ENCODE measurements around the gene AQP3. TPM values are rescaled to one million over a fixed set of nuclear protein-coding genes. Genes with fewer than 3 reads are reported as not detected.
A peak's percentile ranks its signal among the peaks of the same experiment; 100 is the strongest.

AQP3 gene
- total RNA-seq, 1 donor from 2014 or later: 6.3 TPM

DNA sequence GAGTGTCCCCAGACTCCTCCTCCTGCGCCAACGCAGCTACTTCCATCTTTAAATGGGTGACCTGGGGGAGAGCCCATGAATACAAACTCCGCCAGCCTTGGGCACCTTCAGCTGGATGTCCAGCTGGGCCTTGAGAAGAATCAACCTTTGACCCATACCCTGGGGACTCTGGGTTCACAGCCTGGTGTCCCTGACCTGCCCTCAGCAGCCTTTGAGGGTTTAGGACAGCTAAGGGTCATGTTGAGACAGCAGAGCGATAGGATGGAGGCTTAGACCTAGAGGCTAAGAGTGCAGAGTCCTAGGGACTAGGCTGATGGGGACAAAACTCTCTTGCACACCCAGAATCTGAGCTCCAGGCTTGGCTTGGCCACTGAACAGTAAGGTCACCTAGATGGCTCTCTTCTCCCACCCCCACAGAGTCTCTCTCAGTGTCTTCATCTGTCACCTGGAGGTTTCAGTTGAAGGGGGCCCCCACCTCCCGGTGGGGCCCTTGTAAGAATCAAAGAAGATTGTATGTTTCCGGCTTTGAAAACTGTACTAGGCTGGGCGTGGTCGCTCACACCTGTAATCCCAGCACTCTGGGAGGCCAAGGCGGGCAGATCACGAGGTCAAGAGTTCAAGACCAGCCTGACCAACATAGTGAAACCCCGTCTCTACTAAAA is 6.7 kb upstream of the AQP3 start:
- no peak for DNase-seq (ENCODE audit: low spot score, unreplicated experiment)
- Mint-ChIP-seq H3K9me3 (ENCODE audit: low read depth) (no peaks in the 10 kb centered on the region), H3K36me3 (ENCODE audit: insufficient read depth) (no peaks in the 10 kb centered on the region), H3K27ac (no peak overlapping the region), H3K4me1 (ENCODE audit: low read depth) (peaks cover 11% of the 10 kb centered on the region), H3K4me3 (ENCODE audit: low read depth) (no peak overlapping the region), H3K27me3 (no peaks in the 10 kb centered on the region)
- TF ChIP-seq, protein P1, sequence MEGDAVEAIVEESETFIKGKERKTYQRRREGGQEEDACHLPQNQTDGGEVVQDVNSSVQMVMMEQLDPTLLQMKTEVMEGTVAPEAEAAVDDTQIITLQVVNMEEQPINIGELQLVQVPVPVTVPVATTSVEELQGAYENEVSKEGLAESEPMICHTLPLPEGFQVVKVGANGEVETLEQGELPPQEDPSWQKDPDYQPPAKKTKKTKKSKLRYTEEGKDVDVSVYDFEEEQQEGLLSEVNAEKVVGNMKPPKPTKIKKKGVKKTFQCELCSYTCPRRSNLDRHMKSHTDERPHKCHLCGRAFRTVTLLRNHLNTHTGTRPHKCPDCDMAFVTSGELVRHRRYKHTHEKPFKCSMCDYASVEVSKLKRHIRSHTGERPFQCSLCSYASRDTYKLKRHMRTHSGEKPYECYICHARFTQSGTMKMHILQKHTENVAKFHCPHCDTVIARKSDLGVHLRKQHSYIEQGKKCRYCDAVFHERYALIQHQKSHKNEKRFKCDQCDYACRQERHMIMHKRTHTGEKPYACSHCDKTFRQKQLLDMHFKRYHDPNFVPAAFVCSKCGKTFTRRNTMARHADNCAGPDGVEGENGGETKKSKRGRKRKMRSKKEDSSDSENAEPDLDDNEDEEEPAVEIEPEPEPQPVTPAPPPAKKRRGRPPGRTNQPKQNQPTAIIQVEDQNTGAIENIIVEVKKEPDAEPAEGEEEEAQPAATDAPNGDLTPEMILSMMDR (IDR thresholded peaks at IDR 0.05; ENCODE audit: unreplicated experiment): no peak

DNA sequence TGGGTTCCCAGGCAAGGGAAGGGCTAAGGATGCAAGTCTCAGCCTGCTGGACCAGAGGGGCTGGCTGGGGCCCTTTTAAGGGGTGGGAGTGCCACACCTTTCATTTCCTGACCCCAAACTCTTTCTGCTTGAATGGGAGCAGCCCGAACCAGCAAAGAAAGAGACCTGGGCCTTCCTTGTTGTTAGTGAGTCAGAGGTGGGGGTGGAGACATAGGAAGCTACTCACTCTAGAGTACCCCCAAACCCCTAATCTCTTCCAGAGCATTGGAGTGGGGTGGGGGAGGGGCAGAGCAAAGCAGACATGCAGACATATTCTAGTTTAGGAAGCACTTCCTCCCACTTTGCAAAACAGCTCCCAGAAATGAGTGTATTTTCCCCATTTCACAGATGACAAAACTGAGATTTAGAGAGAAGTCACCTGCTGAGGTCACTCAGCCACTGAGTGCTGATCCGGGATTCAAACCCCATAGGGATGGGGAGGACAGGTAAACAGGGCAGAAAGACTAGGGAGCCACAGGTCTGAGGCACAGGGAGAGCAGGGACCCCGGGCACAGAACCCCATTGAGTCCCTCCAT is 6.0 kb upstream of the AQP3 start:
- Mint-ChIP-seq H3K4me1 (ENCODE audit: low read depth) (peaks cover 4% of the 10 kb centered on the region), H3K27me3 (peaks cover 1% of the 10 kb centered on the region), H3K9me3 (ENCODE audit: low read depth) (no peaks in the 10 kb centered on the region), H3K36me3 (ENCODE audit: insufficient read depth) (no peaks in the 10 kb centered on the region), H3K4me3 (ENCODE audit: low read depth) (no peak overlapping the region), H3K27ac (no peak overlapping the region)
- DNase-seq (ENCODE audit: low spot score, unreplicated experiment): no peak
- TF ChIP-seq, protein P1 (IDR thresholded peaks at IDR 0.05; ENCODE audit: unreplicated experiment): no peak

DNA sequence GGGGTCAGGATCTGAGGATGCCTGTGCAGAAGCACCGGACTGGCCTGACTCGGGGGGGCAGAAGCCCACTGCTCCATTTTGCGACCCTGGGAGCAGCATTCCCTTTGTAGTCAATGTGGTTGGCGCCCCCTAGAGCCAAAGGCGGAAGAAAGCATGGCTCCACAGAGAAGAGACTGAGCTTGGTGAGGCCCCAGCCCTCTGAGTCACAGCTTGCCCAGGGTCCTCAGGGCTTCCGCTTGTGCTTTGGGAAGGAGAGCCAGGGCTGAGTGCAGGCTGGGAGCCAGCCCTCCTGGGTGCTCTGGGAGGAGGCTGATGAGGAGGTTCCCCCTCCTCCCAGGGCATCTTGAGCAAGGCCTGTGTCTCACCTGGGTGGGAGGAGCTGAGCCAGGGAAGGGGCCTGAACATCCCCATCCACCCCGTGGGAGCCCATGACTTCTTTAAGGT is 5.5 kb upstream of the AQP3 start:
- Mint-ChIP-seq H3K27me3 (peaks cover 7% of the 10 kb centered on the region), H3K4me1 (ENCODE audit: low read depth) (peaks cover 2% of the 10 kb centered on the region), H3K9me3 (ENCODE audit: low read depth) (no peaks in the 10 kb centered on the region), H3K36me3 (ENCODE audit: insufficient read depth) (no peaks in the 10 kb centered on the region), H3K27ac (peak overlapping the region; percentile 31), H3K4me3 (ENCODE audit: low read depth) (no peak overlapping the region)
- peak; percentile 50 for DNase-seq (ENCODE audit: low spot score, unreplicated experiment)
- TF ChIP-seq, protein P1 (IDR thresholded peaks at IDR 0.05; ENCODE audit: unreplicated experiment): peak; percentile 83

DNA sequence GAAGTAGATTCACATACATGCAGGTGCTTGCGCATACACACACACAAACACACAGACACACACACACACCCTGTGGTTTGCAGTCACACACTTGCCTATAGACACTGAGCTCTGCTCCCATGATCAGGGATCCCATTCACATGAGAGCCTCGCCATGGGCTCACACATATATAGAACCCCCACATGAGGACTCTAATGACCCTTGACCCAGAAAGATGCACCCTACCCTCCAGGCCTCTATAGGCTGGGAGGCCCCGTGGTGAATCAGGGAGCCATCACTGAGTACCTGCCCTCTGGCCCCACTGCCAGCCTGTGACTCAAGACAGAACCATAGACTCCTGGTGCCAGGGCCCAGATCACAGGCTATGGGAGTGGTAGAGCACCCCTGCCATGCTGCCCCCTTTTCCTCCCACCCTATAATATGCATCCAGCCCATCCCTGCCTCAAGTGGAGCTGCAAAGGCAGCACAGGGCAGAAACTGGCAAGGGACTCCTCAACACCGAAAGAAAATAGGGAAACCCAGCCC is 3.3 kb upstream of the AQP3 start:
- TF ChIP-seq, protein P1 (IDR thresholded peaks at IDR 0.05; ENCODE audit: unreplicated experiment): no peak
- Mint-ChIP-seq H3K4me3 (ENCODE audit: low read depth) (no peak overlapping the region), H3K9me3 (ENCODE audit: low read depth) (no peaks in the 10 kb centered on the region), H3K36me3 (ENCODE audit: insufficient read depth) (no peaks in the 10 kb centered on the region), H3K27ac (no peak overlapping the region), H3K4me1 (ENCODE audit: low read depth) (peaks cover 20% of the 10 kb centered on the region), H3K27me3 (peaks cover 19% of the 10 kb centered on the region)
- no peak for DNase-seq (ENCODE audit: low spot score, unreplicated experiment)

DNA sequence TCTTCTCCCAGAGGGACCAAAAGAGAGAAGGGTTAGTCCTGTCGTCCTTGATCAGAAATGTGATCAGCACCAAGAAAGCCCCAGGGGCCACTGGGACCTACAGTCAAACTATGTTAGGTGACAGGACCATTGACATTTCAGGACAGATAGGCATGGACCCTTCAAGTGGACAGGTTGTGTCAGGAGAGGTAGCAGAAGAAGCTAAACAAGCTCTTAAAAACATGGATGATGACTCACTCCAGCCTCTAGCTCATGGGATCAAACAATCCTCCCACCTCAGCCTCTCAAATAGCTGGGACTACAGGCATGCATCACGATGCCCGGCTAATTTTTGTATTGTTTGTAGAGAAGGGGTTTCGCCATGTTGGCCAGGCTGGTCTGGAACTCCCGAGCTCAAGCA is 2.3 kb upstream of the AQP3 start:
- H3K36me3 Mint-ChIP-seq (ENCODE audit: insufficient read depth): no peaks in the 10 kb centered on the region
- H3K4me1 Mint-ChIP-seq (ENCODE audit: low read depth): peaks cover 26% of the 10 kb centered on the region
- H3K4me3 Mint-ChIP-seq (ENCODE audit: low read depth): no peak overlapping the region
- H3K27me3 Mint-ChIP-seq: peaks cover 23% of the 10 kb centered on the region
- no peak for DNase-seq (ENCODE audit: low spot score, unreplicated experiment)
- H3K27ac Mint-ChIP-seq: no peak overlapping the region
- TF ChIP-seq, protein P1 (IDR thresholded peaks at IDR 0.05; ENCODE audit: unreplicated experiment): no peak
- no peaks in the 10 kb centered on the region for H3K9me3 Mint-ChIP-seq (ENCODE audit: low read depth)

All from progenitor cell of endocrine pancreas (in vitro differentiated cells).